NCI-H1417 treated with DMSO at 0.1 percent for 48 hours (cell line): ENCODE measurements around the gene AQP11.
"Not testable (repeated sequence)": the region's sequence is repeated elsewhere in the genome, so short reads cannot be mapped to it uniquely, and the experiment has no call there.

Experiments
- DNase-seq: peaks from one replicate; lab custom pipeline; 2025; lab: John Stamatoyannopoulos, UW

Gene AQP11

DNA sequence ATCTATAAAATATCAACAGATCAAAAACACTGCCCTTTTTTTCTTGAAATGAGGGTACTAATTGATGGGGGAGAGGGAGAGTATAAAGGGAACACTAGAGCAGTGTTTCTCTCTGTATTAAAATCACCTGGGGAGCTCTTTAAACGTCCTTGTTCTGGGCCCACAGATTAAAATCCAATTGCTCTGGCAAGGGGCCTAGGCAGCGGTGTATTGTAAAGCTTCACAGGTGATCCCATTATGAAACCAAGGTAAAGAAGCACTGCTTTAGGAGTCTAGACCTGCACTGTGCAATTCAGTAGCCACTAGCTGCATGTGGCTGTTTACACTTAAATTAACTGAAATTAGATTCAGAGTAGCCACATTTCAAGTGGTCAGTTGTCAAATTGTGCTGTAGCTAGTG lies 3.0 kb downstream of the AQP11 start:
- DNase-seq: peak; percentile 62

DNA sequence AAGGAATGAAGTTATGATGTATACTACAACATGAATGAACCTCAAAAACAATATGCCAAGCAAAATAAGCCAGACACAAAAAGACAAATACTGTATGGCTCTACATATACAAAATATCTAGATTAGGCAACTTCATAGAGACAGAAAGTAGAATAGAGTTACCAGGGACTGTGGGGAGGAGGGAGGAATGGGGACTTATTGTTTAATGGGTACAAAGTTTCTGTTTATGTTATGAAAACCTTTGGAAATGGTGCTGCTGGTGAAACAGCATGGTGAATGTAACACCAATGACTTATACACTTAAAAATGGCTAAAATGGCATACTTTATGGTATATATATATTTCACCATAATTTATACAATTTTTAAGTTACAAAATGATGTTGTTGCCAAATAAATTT lies 4.1 kb downstream of the AQP11 start:
- no peak for DNase-seq

GRCh38 chr11:77596626-77597025 lies 6.9 kb downstream of the AQP11 start:
- DNase-seq: no peak

- DNase-seq: no peak
Observed at GRCh38 chr11:77598195-77598594, 8.4 kb downstream of the AQP11 start.

DNA sequence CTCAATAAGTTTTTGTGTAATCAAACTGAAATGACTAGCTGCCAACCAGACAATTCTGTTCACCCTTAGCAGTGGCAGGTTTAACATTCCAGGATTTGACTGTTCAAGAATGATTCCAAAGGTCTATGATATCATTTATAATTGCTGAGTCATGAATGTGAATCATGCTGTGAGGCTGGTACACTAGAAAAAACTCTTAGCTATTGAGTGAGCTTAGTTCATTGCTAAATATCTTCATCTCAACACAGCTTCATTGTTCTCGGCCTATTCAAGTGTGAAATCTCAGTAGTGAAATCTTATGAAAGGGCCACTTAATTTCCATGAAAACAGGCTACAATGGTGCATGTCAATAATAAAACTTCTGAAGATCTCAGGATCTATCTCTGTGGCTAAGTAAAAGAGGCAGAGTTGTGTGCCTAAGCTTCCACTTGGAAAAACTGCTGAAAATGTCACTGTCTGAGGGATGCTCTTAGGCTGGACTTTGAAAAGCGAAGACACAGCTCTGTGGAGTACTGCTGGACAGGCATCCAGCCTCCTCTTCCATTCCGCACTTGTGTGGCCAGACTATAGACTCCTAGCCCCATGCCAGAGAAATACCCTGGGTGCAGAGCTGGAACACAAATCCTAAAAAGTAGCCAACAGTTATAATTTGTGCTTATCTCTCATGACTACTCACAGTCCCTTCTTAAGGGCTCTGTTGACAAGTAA lies 12.8 kb downstream of the AQP11 start:
- DNase-seq: no peak

DNA sequence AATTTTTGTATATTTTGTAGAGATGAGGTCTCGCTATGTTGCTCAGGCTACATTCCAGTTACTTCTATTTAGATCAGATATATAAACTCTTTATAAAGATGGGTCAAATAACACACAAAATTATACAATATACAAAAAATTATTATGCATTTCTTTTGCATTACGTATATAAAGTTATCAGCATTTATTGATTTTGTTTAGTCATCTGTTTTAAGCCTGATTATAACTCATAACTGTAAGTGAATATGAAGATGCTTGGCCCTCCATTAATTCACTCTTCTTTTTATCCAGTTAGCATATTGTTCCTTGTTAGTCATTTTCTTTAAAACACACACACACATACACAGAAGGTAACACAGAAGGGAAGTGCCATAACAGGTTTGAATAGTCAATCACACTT lies 14.5 kb downstream of the AQP11 start:
- no peak for DNase-seq

- DNase-seq: no peak
Observed at GRCh38 chr11:77609234-77609633, 19.5 kb downstream of the AQP11 start.

DNA sequence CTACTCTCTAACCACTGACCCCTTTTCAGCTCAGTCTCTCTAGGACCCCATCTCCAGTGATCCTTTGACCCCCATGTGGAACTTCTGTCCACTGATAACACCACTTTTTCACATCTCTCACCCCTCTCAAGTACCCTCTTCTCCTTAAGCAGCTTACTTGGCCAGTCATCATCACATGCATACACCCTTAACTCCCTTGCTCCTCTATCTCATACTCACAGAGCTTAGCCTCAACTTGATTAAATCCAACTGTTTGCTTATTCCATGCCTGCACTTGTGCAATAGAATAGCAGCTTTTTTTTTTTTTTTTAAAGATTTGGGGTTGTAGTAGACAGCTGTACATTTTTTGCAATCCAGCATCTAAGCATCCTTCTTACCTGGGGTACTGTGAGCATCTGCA lies 22.2 kb downstream of the AQP11 start:
- DNase-seq: no peak

- DNase-seq: no peak
Observed at GRCh38 chr11:77617892-77618291, 28.1 kb downstream of the AQP11 start.

DNA sequence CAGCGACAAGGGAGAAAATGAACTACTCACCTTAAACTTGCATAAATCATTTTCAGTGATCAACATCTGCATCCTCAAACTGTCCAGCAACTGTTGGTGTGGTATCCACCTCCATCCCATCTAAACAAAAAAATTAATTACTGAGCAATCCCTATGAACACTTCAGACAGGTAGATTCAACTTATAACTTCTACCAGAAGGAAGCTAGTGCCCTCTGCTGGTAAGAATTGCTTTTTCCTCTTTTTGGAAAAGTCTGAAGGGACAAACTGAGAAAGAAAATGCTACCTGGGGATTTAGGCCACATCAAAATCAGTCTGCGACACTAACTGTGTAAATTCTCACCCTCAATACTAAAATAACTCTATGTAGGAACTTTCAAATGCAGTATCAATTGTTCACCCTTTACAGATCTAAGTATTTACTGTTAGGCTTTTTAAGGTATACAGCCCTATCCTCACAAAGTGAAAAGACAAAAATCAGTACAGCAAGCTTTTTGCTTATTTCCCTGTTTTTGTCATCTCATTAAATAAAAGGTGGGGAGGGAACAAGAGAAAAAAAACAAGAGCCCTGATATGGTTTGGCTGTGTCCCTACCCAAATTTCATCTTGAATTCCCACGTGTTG lies 29.9 kb downstream of the AQP11 start:
- peak; percentile 25 for DNase-seq

DNA sequence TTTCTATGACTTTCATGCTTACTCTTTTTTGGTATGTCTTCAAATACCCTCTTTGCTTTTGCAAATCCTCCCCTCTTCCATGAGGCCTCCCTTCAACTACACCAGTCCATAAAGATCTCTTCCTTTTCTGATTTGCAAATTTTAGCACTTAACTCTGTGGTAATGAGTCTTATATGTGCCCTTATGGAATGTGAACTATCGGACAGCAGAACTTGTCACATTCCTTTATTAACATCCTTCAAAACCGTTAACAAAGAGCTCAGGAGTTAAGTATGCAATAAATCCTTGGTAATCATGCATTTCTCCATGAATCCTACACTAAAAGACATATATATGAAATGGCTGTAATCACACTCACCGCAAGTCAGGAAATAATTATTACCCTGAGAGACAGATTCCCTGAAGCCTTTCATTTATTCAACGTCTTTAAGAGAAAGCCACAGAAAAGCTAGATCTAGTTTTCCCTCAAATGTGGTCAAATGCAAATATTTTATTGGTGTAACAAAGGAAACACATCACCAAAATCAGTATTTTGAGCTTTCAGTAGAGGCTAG lies 40.5 kb downstream of the AQP11 start:
- DNase-seq: no peak

GRCh38 chr11:77633926-77634325 lies 44.2 kb downstream of the AQP11 start:
- DNase-seq: not testable (repeated sequence)

DNA sequence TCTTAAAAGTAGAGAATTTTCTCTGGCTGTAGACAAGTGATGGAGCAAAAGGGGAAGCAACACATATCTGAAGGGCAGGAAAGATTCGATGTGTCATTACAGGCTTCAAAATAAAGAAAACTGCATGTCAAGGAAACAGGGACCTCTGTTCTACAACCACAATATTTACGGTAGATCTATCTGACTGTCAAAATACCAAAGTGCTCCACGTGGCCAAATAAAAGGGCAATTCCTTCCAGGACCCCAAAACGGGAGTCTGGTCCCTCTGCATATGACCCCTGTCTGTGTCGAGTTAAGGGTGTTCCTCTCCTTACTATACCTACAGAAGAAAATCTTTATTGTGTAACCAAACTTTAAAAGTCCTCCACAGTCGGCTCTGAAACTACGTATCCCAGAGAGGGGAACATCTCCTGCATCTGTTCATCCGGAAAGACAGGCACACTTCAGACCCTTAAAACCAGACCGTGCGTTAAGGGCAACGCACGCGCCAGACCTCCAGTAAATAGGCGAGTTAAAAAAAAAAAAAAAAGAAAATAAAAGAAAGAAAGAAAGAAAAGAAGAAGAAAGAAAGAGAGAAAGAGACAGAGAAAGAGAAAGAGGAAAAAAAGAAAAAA lies 47.1 kb downstream of the AQP11 start:
- DNase-seq: no peak

DNA sequence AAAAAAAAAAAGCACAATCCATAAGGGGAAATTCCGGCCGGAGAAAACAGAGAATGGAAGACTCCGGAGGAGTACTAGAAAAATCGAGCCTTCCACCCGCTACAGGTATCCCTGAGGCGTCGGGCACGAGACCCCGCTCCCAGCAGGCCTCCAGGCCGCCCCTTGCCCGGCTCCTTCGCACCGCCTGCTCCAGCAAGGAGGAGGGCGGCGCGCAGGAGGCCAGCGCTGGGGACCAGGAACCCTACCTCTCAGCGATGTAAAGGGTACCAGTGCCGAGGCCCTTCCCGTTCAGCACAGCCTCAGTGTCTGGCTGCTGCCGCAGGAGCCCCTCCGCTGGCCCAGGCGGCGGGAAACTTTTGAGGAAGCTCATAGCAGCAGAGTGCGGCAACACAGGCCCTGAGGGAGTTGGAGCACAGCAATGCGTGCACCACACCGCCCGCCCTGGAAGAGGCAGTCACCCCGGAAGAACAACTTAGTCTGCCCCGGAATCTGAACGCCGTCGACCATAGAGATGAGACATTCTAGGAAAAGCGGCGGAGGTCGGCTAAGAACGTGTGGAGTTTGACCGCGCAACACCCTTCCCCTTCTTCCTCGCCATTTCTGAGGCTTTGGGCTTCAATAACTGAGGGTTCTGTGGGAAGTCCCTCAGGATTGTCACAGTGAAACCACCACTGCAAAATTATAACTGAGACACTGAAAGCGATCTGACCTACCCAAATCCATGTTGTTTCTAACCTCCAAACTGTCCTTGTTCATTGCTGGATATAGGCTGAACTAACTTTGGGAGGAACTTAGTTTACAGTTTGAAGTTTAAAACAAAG lies 47.8 kb downstream of the AQP11 start, which contains the start of gene CLNS1A:
Gene CLNS1A (minus strand): TSS at position 450 of the 821 bp plus-strand sequence. CDS start 80 bp downstream, at position 370.
- DNase-seq: peak; percentile 69

DNA sequence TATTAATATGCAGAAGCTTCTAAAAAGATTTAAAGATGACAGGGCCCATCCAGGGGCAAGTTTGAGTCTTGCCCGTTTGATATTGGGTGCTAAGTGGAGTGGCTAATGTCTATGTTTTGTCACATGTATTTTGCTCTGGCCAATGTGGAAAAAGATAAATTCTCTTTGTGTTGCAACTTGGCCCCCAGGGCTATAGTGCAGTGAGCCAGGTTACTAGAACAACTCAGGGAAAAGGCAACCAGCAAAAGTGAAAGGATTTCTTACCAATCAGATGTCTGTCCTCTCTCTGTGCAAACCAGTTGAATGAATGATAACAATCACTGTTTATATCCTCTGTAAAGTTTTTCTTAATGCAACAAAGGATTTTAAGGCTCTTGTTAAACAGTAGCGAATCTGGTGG lies 52.5 kb downstream of the AQP11 start:
- no peak for DNase-seq

DNA sequence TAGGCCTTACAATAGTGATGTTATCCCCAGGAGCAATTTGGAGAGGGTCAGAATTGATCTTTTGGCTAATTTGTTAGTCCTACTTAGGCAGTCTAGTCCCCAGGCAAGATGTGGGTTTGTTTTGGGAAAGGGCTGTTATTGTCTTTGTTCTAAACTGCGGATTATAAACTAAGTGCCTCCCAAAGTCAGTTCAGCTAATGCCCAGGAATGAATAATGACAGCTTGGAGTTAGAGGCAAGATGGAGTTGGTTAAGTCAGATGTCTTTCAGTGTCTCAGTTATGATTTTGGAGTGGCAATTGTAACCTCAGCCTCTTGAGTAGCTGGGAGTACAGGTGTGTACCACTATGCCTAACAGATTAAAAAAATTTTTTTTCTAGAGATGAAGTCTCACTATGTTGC lies 55.1 kb downstream of the AQP11 start:
- DNase-seq: no peak

GRCh38 chr11:77647654-77648305 lies 58.0 kb downstream of the AQP11 start:
- DNase-seq: no peak

DNA sequence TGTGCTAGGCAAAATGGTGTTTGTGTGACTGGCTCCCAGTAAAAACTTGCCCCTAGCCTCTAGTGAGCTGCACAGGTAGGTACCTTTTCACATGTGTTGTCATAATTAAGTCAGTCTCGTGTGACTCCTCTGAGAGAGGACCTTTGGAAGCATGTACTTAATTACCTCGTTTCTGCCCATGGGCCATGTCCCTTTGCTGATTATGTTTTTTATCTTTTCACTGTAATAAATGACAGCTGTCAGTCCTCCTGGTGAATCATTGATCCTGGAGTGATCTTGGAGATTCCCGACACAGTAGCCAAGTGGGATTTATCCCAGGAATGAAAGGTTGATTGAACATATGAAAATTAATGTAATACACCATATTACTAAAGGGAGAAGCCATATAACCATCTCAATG lies 60.4 kb downstream of the AQP11 start:
- no peak for DNase-seq

DNA sequence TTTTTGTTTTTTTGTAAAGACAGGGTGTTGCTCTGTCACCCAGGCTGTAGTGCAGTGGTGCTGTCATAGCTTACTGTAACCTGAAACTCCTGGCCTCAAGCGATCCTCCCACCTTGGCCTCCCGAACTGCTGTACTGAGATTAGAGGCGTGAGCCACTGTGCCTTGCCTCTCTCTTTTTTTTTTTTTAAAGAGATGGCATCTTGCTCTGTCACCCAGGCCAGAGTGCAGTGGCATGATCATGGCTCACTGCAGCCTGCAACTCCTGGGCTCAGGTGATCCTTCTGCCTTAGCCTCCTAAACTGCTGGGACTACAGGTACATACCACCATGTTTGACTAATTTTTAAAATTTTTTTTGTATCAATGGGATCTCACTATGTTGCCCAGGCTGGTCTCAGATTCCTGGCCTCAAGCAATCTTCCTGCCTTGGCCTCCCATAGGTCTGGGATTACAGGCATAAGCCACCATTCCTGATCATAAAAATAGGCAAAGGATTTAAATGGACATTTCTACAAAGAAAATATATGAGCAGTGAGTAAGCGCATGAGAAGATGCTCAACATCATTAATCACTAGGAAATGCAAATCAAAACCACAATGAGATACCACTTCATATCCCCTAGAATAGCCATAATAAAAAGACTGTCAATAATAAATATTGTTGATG lies 65.1 kb downstream of the AQP11 start:
- no peak for DNase-seq

DNA sequence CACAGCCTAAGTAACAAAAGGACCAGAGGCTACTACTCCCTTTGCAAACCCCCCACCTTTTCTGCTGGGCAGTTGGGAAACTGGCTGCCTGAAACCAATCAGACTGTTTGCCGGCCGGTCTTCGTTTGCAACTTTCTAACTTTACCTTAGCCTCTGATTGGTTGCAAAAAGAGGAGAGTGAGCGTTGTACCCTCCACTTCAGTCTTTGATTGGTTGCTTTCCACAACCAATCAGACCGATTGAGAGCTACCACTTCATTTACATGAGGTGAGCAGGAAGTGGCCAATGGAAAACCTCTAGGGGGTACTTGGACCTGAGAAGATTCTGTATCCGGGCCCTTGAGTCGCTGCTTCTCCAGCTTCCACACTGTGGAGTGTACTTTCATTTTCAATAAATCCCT lies 66.6 kb downstream of the AQP11 start:
- DNase-seq: no peak
